PC-9 (cell line): Measurements from ENCODE around the gene STMN3. TPM values are rescaled to one million over a fixed set of nuclear protein-coding genes. Genes with fewer than 3 reads are reported as not detected.

ENCODE experiments used
- BruUV-seq: library from RNA; stranded (reverse); fragments of 400-500 nt; replicated peaks from 2 replicates; lab custom pipeline; 2021; lab: Mats Ljungman, UMichigan
- CTCF ChIA-PET: fragments of 300-600 bp; sonication (Branson Sonifier 250); formaldehyde crosslinking; loops from one replicate; lab custom pipeline; 2022; ENCODE audit warnings: antibody characterized with exemption; lab: Charles Lee
- POLR2A ChIA-PET: fragments of 300-600 bp; sonication (Branson Sonifier 250); formaldehyde crosslinking; loops from one replicate; lab custom pipeline; 2022; ENCODE audit warnings: antibody characterized with exemption; ENCODE audit not compliant: unreplicated experiment; lab: Charles Lee
- DNase-seq, 2 experiments: peaks; one replicate each; pipeline versions ENCODE4 v3.0.0 to v3.0.0-alpha.2; 2015 to 2022; ENCODE audit warnings: mixed read lengths in 1 of 2
- H2AFZ ChIP-seq: fragments of 200-600 bp; sonication (generic); 2 replicates; pipeline ENCODE4 v1.8.1; 2017; ENCODE audit warnings: antibody characterized with exemption
- H3F3A ChIP-seq: fragments of 200-600 bp; sonication (generic); 2 replicates; pipeline ENCODE4 v1.8.1; 2017; ENCODE audit warnings: antibody characterized with exemption, mild to moderate bottlenecking, low read depth; ENCODE audit not compliant: insufficient read depth
- H3K27ac ChIP-seq: fragments of 200-600 bp; sonication (generic); 2 replicates; pipeline ENCODE4 v1.6.1; 2016; ENCODE audit warnings: mixed run types
- H3K27me3 ChIP-seq: fragments of 200-600 bp; sonication (generic); 2 replicates; pipeline ENCODE4 v1.6.1; 2016; ENCODE audit warnings: low read depth, mixed run types; ENCODE audit not compliant: insufficient read depth
- H3K36me3 ChIP-seq: fragments of 200-600 bp; sonication (generic); 2 replicates; pipeline ENCODE4 v1.6.1; 2016; ENCODE audit warnings: low read depth, mixed run types
- H3K4me1 ChIP-seq: fragments of 200-600 bp; sonication (generic); replicated peaks from 2 replicates; pipeline ENCODE4 v1.6.1; 2016; ENCODE audit warnings: mixed run types; ENCODE audit not compliant: insufficient read depth
- H3K4me2 ChIP-seq: fragments of 200-600 bp; sonication (generic); 2 replicates; pipeline ENCODE4 v1.6.1; 2017; ENCODE audit warnings: mixed run types
- H3K4me3 ChIP-seq: fragments of 200-600 bp; sonication (generic); 2 replicates; pipeline ENCODE4 v1.6.1; 2016; ENCODE audit warnings: mixed run types
- H3K79me2 ChIP-seq: fragments of 200-600 bp; sonication (generic); 2 replicates; pipeline ENCODE4 v1.6.1; 2017; ENCODE audit warnings: low read depth, mixed run types
- H3K9me2 ChIP-seq: fragments of 200-600 bp; sonication (generic); 2 replicates; pipeline ENCODE4 v1.8.1; 2017; ENCODE audit warnings: mild to moderate bottlenecking; ENCODE audit not compliant: insufficient read depth
- H3K9me3 ChIP-seq: fragments of 200-600 bp; sonication (generic); 2 replicates; pipeline ENCODE4 v1.8.1; 2016; ENCODE audit warnings: low read depth; ENCODE audit not compliant: insufficient read depth
- H4K20me1 ChIP-seq: fragments of 200-600 bp; sonication (generic); 2 replicates; pipeline ENCODE4 v1.8.1; 2017; ENCODE audit not compliant: insufficient read depth
- EZH2 ChIP-seq: fragments of 200-600 bp; sonication (generic); IDR thresholded peaks from 2 replicates; pipeline ENCODE4 v1.8.0; 2017; ENCODE audit warnings: antibody characterized with exemption, low read depth
- intact Hi-C: fragments of 100-400 bp; cut with micrococcal nuclease; formaldehyde crosslinking; loops from one replicate; pipeline ENCODE4 v1.10.0; 2022; ENCODE audit not compliant: unreplicated experiment
- total RNA-seq: library from RNA; stranded (reverse); gene quantifications from 2 replicates; pipeline ENCODE4 v1.2.3, GENCODE V29; 2021
- TF ChIP-seq, protein P1 (sequence below): fragments of 200-600 bp; sonication (generic); conservative IDR thresholded peaks from 2 replicates; pipeline ENCODE4 v1.6.1; 2017; ENCODE audit warnings: mixed run types, antibody characterized with exemption, mild to moderate bottlenecking, moderate library complexity

The STMN3 gene
- total RNA-seq, 1 experiment from 2014 or later = 24.3 TPM

- H3K9me3 ChIP-seq = no peaks in the 10 kb centered on the region
- BruUV-seq = no TSS peak
- H3K4me3 ChIP-seq = no peak within 1 kb of the TSS
- intact Hi-C loops = no loop called here
- H2AFZ ChIP-seq = no peak within 1 kb of the TSS
- DNase-seq = peak in 1 of 2 experiments; percentile 32
- TF ChIP-seq EZH2 = no peak
- no peaks in the 10 kb centered on the region for H3K27me3 ChIP-seq
- ChIA-PET CTCF (no interaction called here), POLR2A (interaction anchor here (0.7 kb wide), 1 partner anchor 43 kb away, joined by 3 read pairs; the partner anchor contains the start of gene SLC2A4RG)
- H3K9me2 ChIP-seq = no peaks in the 10 kb centered on the region
- 0 out of 2 replicates have a peak, but pooled peaks cover 5% of the 10 kb centered on the region for H3K79me2 ChIP-seq
- H3F3A ChIP-seq = peaks cover 61% of the 10 kb centered on the region
- no peaks in the 10 kb centered on the region for H3K36me3 ChIP-seq
- H4K20me1 ChIP-seq = 0 out of 2 replicates have a peak, but pooled peaks cover 3% of the 10 kb centered on the region
- H3K4me1 ChIP-seq = peaks cover 25% of the 10 kb centered on the region
- no peak within 1 kb of the TSS for H3K27ac ChIP-seq
- no peak within 1 kb of the TSS for H3K4me2 ChIP-seq
These were observed 43.6 kb upstream of the STMN3 start, which contains the start of gene TNFRSF6B for GRCh38 chr20:63696628-63697356. TSS of gene TNFRSF6B (plus strand) at chr20:63696652. CDS start at chr20:63696768, 116 bp downstream.

GRCh38 chr20:63696306-63696627, 43.0 kb upstream of the STMN3 start:
- Histone ChIP-seq H3K9me2 (no peaks in the 10 kb centered on the region), H3K27me3 (no peaks in the 10 kb centered on the region), H3K4me1 (peaks cover 30% of the 10 kb centered on the region), H3K4me3 (no peak overlapping the region), H3F3A (peaks cover 63% of the 10 kb centered on the region), H3K4me2 (no peak overlapping the region), H3K79me2 (0 out of 2 replicates have a peak, but pooled peaks cover 5% of the 10 kb centered on the region), H3K36me3 (no peaks in the 10 kb centered on the region), H3K9me3 (no peaks in the 10 kb centered on the region), H2AFZ (no peak overlapping the region), H3K27ac (no peak overlapping the region), H4K20me1 (0 out of 2 replicates have a peak, but pooled peaks cover 3% of the 10 kb centered on the region)
- TF ChIP-seq, protein P1, sequence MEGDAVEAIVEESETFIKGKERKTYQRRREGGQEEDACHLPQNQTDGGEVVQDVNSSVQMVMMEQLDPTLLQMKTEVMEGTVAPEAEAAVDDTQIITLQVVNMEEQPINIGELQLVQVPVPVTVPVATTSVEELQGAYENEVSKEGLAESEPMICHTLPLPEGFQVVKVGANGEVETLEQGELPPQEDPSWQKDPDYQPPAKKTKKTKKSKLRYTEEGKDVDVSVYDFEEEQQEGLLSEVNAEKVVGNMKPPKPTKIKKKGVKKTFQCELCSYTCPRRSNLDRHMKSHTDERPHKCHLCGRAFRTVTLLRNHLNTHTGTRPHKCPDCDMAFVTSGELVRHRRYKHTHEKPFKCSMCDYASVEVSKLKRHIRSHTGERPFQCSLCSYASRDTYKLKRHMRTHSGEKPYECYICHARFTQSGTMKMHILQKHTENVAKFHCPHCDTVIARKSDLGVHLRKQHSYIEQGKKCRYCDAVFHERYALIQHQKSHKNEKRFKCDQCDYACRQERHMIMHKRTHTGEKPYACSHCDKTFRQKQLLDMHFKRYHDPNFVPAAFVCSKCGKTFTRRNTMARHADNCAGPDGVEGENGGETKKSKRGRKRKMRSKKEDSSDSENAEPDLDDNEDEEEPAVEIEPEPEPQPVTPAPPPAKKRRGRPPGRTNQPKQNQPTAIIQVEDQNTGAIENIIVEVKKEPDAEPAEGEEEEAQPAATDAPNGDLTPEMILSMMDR = no peak
- no peak for TF ChIP-seq EZH2
- DNase-seq = peak in 1 of 2 experiments; percentile 28
- no TSS peak for BruUV-seq
- intact Hi-C loops = no loop called here
- ChIA-PET POLR2A (interaction anchor here (0.6 to 0.7 kb wide), 2 partner anchors 12 to 15 kb away, joined by 3 read pairs; partner anchors contain the start of genes ARFRP1 and ZGPAT), CTCF (no interaction called here)

GRCh38 chr20:63695424-63696305, 42.4 kb upstream of the STMN3 start:
- H3K9me3 ChIP-seq = no peaks in the 10 kb centered on the region
- H3F3A ChIP-seq = peaks cover 63% of the 10 kb centered on the region
- no peak for TF ChIP-seq EZH2
- TF ChIP-seq, protein P1 = no peak
- intact Hi-C loops = no loop called here
- 0 out of 2 replicates have a peak, but pooled peaks cover 3% of the 10 kb centered on the region for H4K20me1 ChIP-seq
- no peaks in the 10 kb centered on the region for H3K9me2 ChIP-seq
- H3K79me2 ChIP-seq = 0 out of 2 replicates have a peak, but pooled peaks cover 5% of the 10 kb centered on the region
- POLR2A ChIA-PET = interaction anchor here (0.6 to 0.7 kb wide), 2 partner anchors 12 to 14 kb away, joined by 3 read pairs; partner anchors contain the start of genes ARFRP1 and ZGPAT
- no peak overlapping the region for H3K4me3 ChIP-seq
- no peak overlapping the region for H3K4me2 ChIP-seq
- DNase-seq = peak in 1 of 2 experiments; percentile 33
- no peaks in the 10 kb centered on the region for H3K27me3 ChIP-seq
- CTCF ChIA-PET = no interaction called here
- H3K27ac ChIP-seq = no peak overlapping the region
- BruUV-seq = no TSS peak
- H3K36me3 ChIP-seq = no peaks in the 10 kb centered on the region
- H3K4me1 ChIP-seq = peaks cover 36% of the 10 kb centered on the region
- H2AFZ ChIP-seq = no peak overlapping the region
